ENCODE measurements around the gene SIM1. TPM values are rescaled to one million over a fixed set of nuclear protein-coding genes. Genes with fewer than 3 reads are reported as not detected.

The SIM1 gene
- total and polyA plus RNA-seq, 12 donors = not detected

DNA sequence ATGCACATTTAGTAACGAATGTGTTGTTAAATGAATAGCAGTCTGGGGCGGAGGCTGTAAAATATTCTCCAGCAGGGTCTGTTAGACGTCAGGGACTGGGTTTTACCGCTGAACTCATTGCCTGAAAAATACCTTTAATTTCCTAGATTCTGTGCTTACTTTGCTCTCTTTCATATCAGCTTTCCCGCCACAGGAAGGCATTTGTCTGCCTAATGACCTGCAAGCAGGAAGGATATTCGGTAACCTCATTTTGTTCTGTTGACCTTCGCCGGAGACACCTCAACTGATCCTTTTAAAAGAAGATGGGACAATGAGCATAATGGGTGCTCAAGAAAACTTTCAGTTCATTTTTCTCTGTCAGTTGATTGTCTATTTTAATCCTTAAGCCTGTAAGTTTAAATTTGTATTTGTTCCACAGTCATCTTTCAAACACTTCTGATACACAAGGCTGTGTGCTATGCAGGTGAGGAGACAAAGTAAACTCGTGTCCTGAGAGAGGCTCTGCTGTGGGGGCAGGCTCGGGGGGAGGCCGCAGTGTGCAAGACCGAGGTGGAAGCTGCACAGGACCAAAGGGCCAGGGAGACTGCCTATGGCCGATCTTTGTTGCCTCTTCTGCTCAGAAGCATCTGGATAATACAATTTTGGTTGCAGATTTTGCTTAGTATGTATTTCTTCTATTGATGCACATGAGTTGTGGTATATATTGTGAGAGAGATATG, 27.4 kb upstream of the SIM1 start:
- no peaks in the 10 kb centered on the region for H3K4me1 ChIP-seq
- no peak overlapping the region for H3K4me3 ChIP-seq
- no peak for ATAC-seq
- peaks cover 0 to 52% (median 16%) of the 10 kb centered on the region in 7 donors for H3K27me3 ChIP-seq
- no peak for DNase-seq
- TF ChIP-seq, protein P1, sequence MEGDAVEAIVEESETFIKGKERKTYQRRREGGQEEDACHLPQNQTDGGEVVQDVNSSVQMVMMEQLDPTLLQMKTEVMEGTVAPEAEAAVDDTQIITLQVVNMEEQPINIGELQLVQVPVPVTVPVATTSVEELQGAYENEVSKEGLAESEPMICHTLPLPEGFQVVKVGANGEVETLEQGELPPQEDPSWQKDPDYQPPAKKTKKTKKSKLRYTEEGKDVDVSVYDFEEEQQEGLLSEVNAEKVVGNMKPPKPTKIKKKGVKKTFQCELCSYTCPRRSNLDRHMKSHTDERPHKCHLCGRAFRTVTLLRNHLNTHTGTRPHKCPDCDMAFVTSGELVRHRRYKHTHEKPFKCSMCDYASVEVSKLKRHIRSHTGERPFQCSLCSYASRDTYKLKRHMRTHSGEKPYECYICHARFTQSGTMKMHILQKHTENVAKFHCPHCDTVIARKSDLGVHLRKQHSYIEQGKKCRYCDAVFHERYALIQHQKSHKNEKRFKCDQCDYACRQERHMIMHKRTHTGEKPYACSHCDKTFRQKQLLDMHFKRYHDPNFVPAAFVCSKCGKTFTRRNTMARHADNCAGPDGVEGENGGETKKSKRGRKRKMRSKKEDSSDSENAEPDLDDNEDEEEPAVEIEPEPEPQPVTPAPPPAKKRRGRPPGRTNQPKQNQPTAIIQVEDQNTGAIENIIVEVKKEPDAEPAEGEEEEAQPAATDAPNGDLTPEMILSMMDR (IDR thresholded peaks at IDR 0.05) = no peak
- H3K36me3 ChIP-seq = no peaks in the 10 kb centered on the region
- H3K27ac ChIP-seq = no peak overlapping the region
- H3K9me3 ChIP-seq = peaks cover 0 to 8% (median 0%) of the 10 kb centered on the region in 11 donors
- intact Hi-C loops (cut with DNase I) = no loop called here
- WGBS, 2 donors = 57 to 65% methylated on average over 13 of the region's 13 CpGs

DNA sequence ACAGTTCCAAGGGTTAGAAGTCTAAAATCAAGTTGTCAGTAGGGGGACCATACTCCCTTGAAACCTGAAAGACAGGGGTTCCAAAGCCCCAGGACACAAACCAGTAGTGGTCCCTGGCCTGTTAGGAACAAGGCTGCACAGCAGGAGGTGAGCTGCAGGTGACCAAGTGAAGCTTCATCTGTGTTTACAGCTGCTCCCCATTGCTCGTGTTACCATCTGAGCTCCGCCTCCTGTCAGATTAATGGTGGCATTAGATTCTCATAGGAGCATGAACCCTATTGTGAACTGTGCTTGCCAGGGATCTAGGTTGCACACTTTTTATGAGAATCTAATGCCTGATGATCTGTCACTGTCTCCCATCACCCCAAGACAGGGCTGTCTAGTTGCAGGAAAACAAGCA, 25.3 kb upstream of the SIM1 start:
- TF ChIP-seq, protein P1 (IDR thresholded peaks at IDR 0.05) = no peak
- intact Hi-C loops (cut with DNase I) = no loop called here
- Histone ChIP-seq H3K4me1 (no peaks in the 10 kb centered on the region), H3K9me3 (no peaks in the 10 kb centered on the region), H3K4me3 (no peak overlapping the region), H3K36me3 (no peaks in the 10 kb centered on the region), H3K27me3 (peaks cover 0 to 50% (median 28%) of the 10 kb centered on the region in 7 donors), H3K27ac (no peak overlapping the region)
- ATAC-seq = no peak
- DNase-seq = no peak
- WGBS, 2 donors = 89 to 92% methylated on average over 2 of the region's 2 CpGs

DNA sequence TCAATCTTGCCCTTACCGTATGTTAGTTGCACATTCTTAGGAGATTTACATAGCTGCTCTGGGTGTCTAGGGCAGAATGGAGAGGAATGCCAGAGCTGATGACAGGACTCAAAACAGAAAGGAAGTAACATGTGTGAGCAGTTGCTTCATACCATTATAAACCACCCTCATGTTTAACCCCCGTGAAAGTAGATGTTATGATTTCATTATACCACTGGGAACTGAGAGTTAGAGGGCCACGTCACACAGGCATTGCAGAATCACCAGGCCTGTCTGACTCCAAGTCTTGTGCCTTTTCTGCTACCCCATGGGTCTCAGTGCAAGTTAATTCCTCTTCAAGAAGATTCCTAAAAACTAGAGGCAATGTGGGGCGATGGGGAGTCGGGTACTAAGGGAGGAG, 23.5 kb upstream of the SIM1 start:
- no peak for DNase-seq
- 78 to 79% methylated on average over 5 of the region's 5 CpGs for WGBS, 2 donors
- intact Hi-C loops (cut with DNase I) = loop anchor here in 1 of 10 donors (10.0 kb wide), 1 partner anchor 373 kb away; no protein-coding TSS in a partner anchor

DNA sequence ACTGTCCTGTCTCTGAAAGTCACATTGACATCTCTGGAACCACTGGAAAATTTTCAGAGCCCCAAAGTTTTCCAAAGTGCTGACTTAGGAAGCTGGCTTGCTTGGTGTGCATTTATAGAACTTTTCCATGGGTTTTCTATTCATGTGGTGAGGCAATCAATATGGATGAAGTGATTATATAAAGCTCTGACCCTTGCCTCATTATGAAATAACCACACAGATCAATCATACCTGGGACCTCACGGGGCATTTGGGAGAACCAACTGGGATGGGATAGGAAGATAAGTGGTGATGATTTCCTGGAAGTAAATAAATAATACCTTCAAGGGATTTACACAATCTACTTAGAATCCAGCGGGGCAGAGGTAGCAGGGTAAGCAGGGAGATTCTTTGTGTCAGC, 22.9 kb upstream of the SIM1 start:
- Histone ChIP-seq H3K27me3 (peaks cover 0 to 56% (median 24%) of the 10 kb centered on the region in 7 donors), H3K9me3 (no peaks in the 10 kb centered on the region), H3K4me3 (no peak overlapping the region), H3K36me3 (no peaks in the 10 kb centered on the region), H3K27ac (no peak overlapping the region), H3K4me1 (no peaks in the 10 kb centered on the region)
- intact Hi-C loops (cut with DNase I) = loop anchor here in 1 of 10 donors (10.0 kb wide), 1 partner anchor 373 kb away; no protein-coding TSS in a partner anchor
- ATAC-seq (no peak), DNase-seq (no peak)
- TF ChIP-seq, protein P1 (IDR thresholded peaks at IDR 0.05) = no peak
- 91 to 97% methylated on average over 2 of the region's 2 CpGs for WGBS, 2 donors

More for the DNA sequence above, 23.5 kb upstream of the SIM1 start:
- Histone ChIP-seq H3K9me3 (no peaks in the 10 kb centered on the region), H3K36me3 (no peaks in the 10 kb centered on the region), H3K4me3 (no peak overlapping the region), H3K4me1 (no peaks in the 10 kb centered on the region), H3K27ac (no peak overlapping the region), H3K27me3 (peaks cover 0 to 54% (median 25%) of the 10 kb centered on the region in 7 donors)
- ATAC-seq = no peak
- TF ChIP-seq, protein P1 (IDR thresholded peaks at IDR 0.05) = no peak

Data from heart right ventricle (tissue), 16 donors.